DOHH2 (cell line): ENCODE data around the gene KIRREL3.

ENCODE experiments used
- H3F3A ChIP-seq: fragments of 200-600 bp; sonication (generic), shearing (Covaris generic); 2 replicates; pipeline ENCODE4 v1.6.0; 2016; ENCODE audit warnings: antibody characterized with exemption, mild to moderate bottlenecking; ENCODE audit not compliant: control insufficient read depth, insufficient read depth
- H3K27ac ChIP-seq: fragments of 200-600 bp; sonication (generic); 2 replicates; pipeline ENCODE4 v1.5.1; 2014; ENCODE audit warnings: low read depth, mild to moderate bottlenecking, low read length, moderate library complexity
- H3K27me3 ChIP-seq: fragments of 200-600 bp; sonication (generic); 2 replicates; pipeline ENCODE4 v1.6.1; 2014; ENCODE audit warnings: mild to moderate bottlenecking, low read length, mixed read lengths; ENCODE audit not compliant: control insufficient read depth
- H3K36me3 ChIP-seq: fragments of 200-600 bp; sonication (generic); 2 replicates; pipeline ENCODE4 v1.6.1; 2014; ENCODE audit warnings: mild to moderate bottlenecking, low read length, moderate library complexity, mixed read lengths; ENCODE audit not compliant: control insufficient read depth
- H3K4me1 ChIP-seq: fragments of 200-600 bp; sonication (generic); 2 replicates; pipeline ENCODE4 v1.6.1; 2014; ENCODE audit warnings: mild to moderate bottlenecking, low read length, mixed read lengths; ENCODE audit not compliant: control insufficient read depth
- H3K4me2 ChIP-seq: fragments of 200-600 bp; sonication (generic); 2 replicates; pipeline ENCODE4 v1.6.0; 2014; ENCODE audit warnings: mild to moderate bottlenecking, low read length, moderate library complexity
- H3K4me3 ChIP-seq: fragments of 200-600 bp; sonication (generic); 2 replicates; pipeline ENCODE4 v1.5.1; 2014; ENCODE audit warnings: mild to moderate bottlenecking, low read length, mixed read lengths
- H3K79me2 ChIP-seq: fragments of 200-600 bp; sonication (generic); 2 replicates; pipeline ENCODE4 v1.6.1; 2014; ENCODE audit warnings: mild to moderate bottlenecking, low read length, mixed read lengths; ENCODE audit not compliant: control insufficient read depth
- H3K9me2 ChIP-seq: fragments of 200-600 bp; sonication (generic); replicated peaks from 2 replicates; pipeline ENCODE4 v1.6.1; 2014; ENCODE audit warnings: mild to moderate bottlenecking, low read length, mixed read lengths; ENCODE audit not compliant: control insufficient read depth
- H3K9me3 ChIP-seq: fragments of 200-600 bp; sonication (generic); 2 replicates; pipeline ENCODE4 v1.6.1; 2014; ENCODE audit warnings: antibody characterized with exemption, low read length, mixed read lengths; ENCODE audit not compliant: control insufficient read depth, insufficient read depth
- H4K20me1 ChIP-seq: fragments of 200-600 bp; sonication (generic); 2 replicates; pipeline ENCODE4 v1.6.0; 2014; ENCODE audit warnings: low read depth, mild to moderate bottlenecking, antibody characterized with exemption, low read length, moderate library complexity; ENCODE audit not compliant: control insufficient read depth, insufficient read depth
- CTCF ChIP-seq: fragments of 200-600 bp; sonication (generic); IDR thresholded peaks from one replicate; pipeline ENCODE4 v1.5.1; 2014; ENCODE audit warnings: antibody characterized with exemption, mild to moderate bottlenecking, low read depth, low read length; ENCODE audit not compliant: poor library complexity, severe bottlenecking
- EZH2phosphoT487 ChIP-seq: fragments of 200-600 bp; sonication (generic); IDR thresholded peaks from 2 replicates; pipeline ENCODE4 v1.6.1; 2017; ENCODE audit warnings: borderline replicate concordance, mild to moderate bottlenecking, antibody characterized with exemption, low read length, moderate library complexity, mixed read lengths

Gene KIRREL3

GRCh38 chr11:127027789-127028188 is 27.2 kb upstream of the KIRREL3 start:
- Histone ChIP-seq H4K20me1 (no peaks in the 10 kb centered on the region), H3K27ac (no peak overlapping the region), H3K27me3 (no peaks in the 10 kb centered on the region), H3K79me2 (no peaks in the 10 kb centered on the region), H3K4me1 (no peaks in the 10 kb centered on the region), H3F3A (no peaks in the 10 kb centered on the region), H3K4me3 (no peak overlapping the region), H3K36me3 (no peaks in the 10 kb centered on the region), H3K4me2 (no peak overlapping the region), H3K9me3 (no peaks in the 10 kb centered on the region), H3K9me2 (no peaks in the 10 kb centered on the region)
- TF ChIP-seq EZH2phosphoT487, result no peak
- TF ChIP-seq CTCF, result no peak

DNA sequence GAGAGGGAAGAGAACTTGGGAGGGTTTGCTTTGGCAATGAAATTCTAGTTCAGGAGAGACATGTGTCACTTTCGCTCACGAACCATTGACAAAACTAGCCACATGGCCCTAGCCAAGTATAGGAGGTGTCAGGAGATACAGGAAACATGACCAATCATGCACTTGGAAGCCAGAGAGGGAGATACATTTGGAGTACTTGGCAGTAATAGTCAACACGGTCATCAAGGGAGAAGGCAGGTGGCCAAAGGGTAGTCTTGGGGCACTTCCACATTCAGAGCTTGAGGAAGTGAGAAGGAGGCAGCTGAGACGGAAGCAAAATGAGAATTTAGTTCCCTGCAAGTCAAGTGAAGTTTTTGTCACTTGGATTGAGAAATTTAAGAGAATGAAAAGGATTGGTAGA is 26.4 kb upstream of the KIRREL3 start:
- no peak overlapping the region for H3K27ac ChIP-seq
- no peak overlapping the region for H3K4me2 ChIP-seq
- H3K9me3 ChIP-seq, result no peaks in the 10 kb centered on the region
- H3K79me2 ChIP-seq, result no peaks in the 10 kb centered on the region
- H4K20me1 ChIP-seq, result no peaks in the 10 kb centered on the region
- H3K4me3 ChIP-seq, result no peak overlapping the region
- no peaks in the 10 kb centered on the region for H3K9me2 ChIP-seq
- TF ChIP-seq EZH2phosphoT487 (no peak), CTCF (no peak)
- H3K27me3 ChIP-seq, result no peaks in the 10 kb centered on the region
- H3F3A ChIP-seq, result no peaks in the 10 kb centered on the region
- no peaks in the 10 kb centered on the region for H3K4me1 ChIP-seq
- H3K36me3 ChIP-seq, result no peaks in the 10 kb centered on the region

DNA sequence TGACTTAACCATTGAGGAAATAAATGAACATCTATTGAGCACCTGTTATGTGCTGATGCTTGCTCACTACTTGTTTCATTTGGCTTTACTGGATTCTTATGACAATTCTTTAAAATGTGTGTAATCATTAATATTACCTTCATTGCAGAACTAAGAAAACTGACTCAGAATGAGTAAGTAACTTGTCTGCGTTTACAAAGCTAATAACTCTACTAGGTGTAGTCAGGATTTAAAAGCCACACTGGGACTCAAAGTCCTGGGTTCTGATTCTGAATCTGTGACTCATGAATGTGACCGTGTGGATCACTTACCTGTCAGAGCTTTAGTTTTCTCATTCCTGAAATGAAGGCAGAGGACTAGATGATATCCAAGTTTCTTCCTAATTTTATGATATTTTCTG is 23.4 kb upstream of the KIRREL3 start:
- Histone ChIP-seq H3K36me3 (no peaks in the 10 kb centered on the region), H3K4me1 (no peaks in the 10 kb centered on the region), H3K4me3 (no peak overlapping the region), H3F3A (no peaks in the 10 kb centered on the region), H3K27ac (no peak overlapping the region), H3K27me3 (no peaks in the 10 kb centered on the region), H4K20me1 (no peaks in the 10 kb centered on the region), H3K79me2 (no peaks in the 10 kb centered on the region), H3K4me2 (no peak overlapping the region), H3K9me3 (no peaks in the 10 kb centered on the region), H3K9me2 (no peaks in the 10 kb centered on the region)
- TF ChIP-seq CTCF, result no peak
- TF ChIP-seq EZH2phosphoT487, result no peak

DNA sequence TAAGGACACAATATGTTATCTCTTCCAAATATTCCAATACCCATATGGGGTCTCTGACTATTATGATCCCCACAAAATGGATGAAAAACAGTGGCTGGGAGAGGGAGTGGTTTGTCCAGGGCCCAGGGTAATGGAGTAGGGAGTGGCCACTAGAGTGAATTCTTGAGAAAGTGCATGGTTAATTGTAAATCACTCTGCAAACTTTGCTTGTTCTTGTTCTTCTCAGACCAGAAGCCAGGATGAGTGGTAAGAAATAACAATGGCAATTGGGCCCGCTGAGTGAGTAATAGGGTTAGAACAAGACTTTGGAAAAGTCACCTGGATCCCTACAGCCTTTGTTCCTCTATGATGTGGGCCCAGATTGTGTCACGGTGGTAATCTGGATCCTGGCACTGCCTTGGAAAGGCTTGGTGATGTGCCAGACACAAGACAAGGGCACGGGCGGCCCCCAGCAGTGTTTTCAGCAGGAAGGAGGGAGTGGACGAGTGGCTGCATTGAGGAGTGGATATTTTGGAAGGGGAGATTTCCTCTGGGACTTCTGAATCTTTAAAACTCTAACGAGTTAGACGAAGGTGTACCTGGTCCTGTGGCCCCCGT is 18.2 kb upstream of the KIRREL3 start:
- Histone ChIP-seq H3K36me3 (no peaks in the 10 kb centered on the region), H4K20me1 (no peaks in the 10 kb centered on the region), H3K27me3 (no peaks in the 10 kb centered on the region), H3K27ac (no peak overlapping the region), H3K4me1 (no peaks in the 10 kb centered on the region), H3K4me2 (no peak overlapping the region), H3K9me3 (no peaks in the 10 kb centered on the region), H3K4me3 (no peak overlapping the region), H3F3A (no peaks in the 10 kb centered on the region), H3K79me2 (no peaks in the 10 kb centered on the region), H3K9me2 (no peaks in the 10 kb centered on the region)
- no peak for TF ChIP-seq EZH2phosphoT487
- TF ChIP-seq CTCF, result no peak
